Measurements from ENCODE around the gene RNF126. TPM values are rescaled to one million over a fixed set of nuclear protein-coding genes. Genes with fewer than 3 reads are reported as not detected.

The RNF126 gene
- total and polyA plus RNA-seq, 2 of the 4 experiments (the other 2 are of a cell fraction): 7.0 to 27.4 TPM

DNA sequence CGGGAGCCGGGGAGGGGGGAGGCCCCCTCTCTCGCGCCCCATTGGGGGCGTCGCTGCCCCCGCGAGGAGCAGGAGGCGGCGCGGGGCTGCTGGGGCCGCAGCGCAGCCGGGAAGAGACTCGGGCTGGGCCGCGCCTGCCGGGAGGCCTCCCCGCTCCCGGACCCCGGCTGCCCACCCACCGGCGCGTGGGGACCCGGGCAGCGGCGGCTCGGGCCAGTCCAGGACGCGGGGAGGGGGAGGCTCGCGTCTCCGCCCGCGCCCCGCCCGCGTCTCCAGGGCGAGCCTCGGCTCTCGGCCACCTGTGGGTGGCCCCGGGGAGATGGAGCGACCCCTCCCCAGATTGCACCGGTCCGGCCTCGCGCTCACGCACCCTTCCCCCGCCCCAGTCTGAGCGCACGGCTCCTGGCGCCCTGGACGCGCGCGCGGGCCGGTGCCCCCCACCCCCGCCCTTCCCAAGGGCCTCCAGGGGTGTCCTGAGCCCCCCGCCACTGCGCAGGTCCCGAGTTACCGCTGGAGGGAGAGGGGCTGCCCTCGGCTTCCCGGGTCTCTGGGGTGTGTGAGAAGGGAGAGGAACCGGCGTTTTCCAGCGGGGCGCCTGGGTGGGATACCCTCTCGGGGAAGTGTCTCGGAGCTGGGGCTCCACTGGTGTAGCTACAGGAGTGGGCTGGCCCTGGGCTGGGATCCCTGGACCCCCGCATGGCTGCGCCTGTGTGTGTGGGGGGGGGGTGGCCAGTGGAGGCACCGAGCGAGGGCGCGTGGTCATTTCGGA, 46.4 kb upstream of the RNF126 start:
- H3K9me1 ChIP-seq (ENCODE audit: insufficient read depth, low read length): no peaks in the 10 kb centered on the region
- peak overlapping the region; percentile 65 for H2AK9ac ChIP-seq (replicated peaks; ENCODE audit: low read depth, low read length, poor library complexity)
- ChIA-PET CTCF (no interaction called here), POLR2A (ENCODE audit: unreplicated experiment) (no interaction called here)
- no peak overlapping the region for H4K91ac ChIP-seq (ENCODE audit: insufficient read depth, low read depth, low read length)
- no peak overlapping the region for H2BK20ac ChIP-seq (ENCODE audit: low read depth, low read length)
- H3K14ac ChIP-seq (replicated peaks; ENCODE audit: low read depth, low read length): no peak overlapping the region
- H3K9ac ChIP-seq (ENCODE audit: low read depth, low read length): peak overlapping the region; percentile 70
- no peak overlapping the region for H2BK5ac ChIP-seq (ENCODE audit: low read depth, low read length, poor library complexity, severe bottlenecking)
- peak; percentile 41 for ATAC-seq (ENCODE audit: low read depth)
- no peak overlapping the region for H3K4ac ChIP-seq (ENCODE audit: low read depth, low read length)
- BruUV-seq (replicated peaks): no TSS peak
- dilution Hi-C loops (cut with HindIII; ENCODE audit: low sequenced_read_pairs, unreplicated experiment): no loop called here
- H3K36me3 ChIP-seq (ENCODE audit: control insufficient read depth, insufficient read depth, low read length): no peaks in the 10 kb centered on the region
- H3K27me3 ChIP-seq (ENCODE audit: control insufficient read depth, insufficient read depth, low read length): no peaks in the 10 kb centered on the region; the same call in 1 of the 2 replicates
- no peak for DNase-seq
- no peaks in the 10 kb centered on the region for H3K9me3 ChIP-seq (ENCODE audit: control insufficient read depth, insufficient read depth, low read length)
- H3K18ac ChIP-seq (ENCODE audit: low read depth, low read length): no peak overlapping the region
- no peak overlapping the region for H2BK15ac ChIP-seq (ENCODE audit: low read depth, low read length)
- H2AFZ ChIP-seq (replicated peaks; ENCODE audit: low read length, poor library complexity): peak overlapping the region; percentile 70
- H3K56ac ChIP-seq (ENCODE audit: extremely low read depth, insufficient read depth, low read length): no peak overlapping the region
- intact Hi-C loops (cut with micrococcal nuclease): no loop called here
- H3K23ac ChIP-seq (ENCODE audit: low read depth, low read length): no peak overlapping the region
- 1% methylated on average over 37 of the region's 78 CpGs; no CpG with 5 or more reads in 1 of the 2 experiments for WGBS, 2 experiments (ENCODE audit: extremely low coverage in 2 of 2, insufficient read length in 1 of 2)
- H3K4me2 ChIP-seq (ENCODE audit: low read depth, low read length): peak overlapping the region; percentile 68
- peaks cover 8% of the 10 kb centered on the region; the same call in 1 of the 2 replicates for H3K4me1 ChIP-seq (ENCODE audit: control insufficient read depth, insufficient read depth, low read length)
- H3K27ac ChIP-seq (ENCODE audit: insufficient read depth, low read length): no peak overlapping the region; the same call in 1 of the 2 replicates
- in situ Hi-C loops (cut with MboI; ENCODE audit: low sequenced_read_pairs): no loop called here
- no peak overlapping the region for H4K5ac ChIP-seq (ENCODE audit: low read depth, low read length)
- H4K20me1 ChIP-seq (ENCODE audit: insufficient read depth, low read length): no peaks in the 10 kb centered on the region; the same call in 1 of the 2 replicates
- peak; percentile 69; the same call in 1 of the 2 replicates for TF ChIP-seq MAZ (IDR thresholded peaks at IDR 0.05; ENCODE audit: borderline replicate concordance, low read depth, low read length)
- no peak for TF ChIP-seq RCOR1 (IDR thresholded peaks at IDR 0.05; ENCODE audit: insufficient replicate concordance, low read length)
- TF ChIP-seq, protein P1, sequence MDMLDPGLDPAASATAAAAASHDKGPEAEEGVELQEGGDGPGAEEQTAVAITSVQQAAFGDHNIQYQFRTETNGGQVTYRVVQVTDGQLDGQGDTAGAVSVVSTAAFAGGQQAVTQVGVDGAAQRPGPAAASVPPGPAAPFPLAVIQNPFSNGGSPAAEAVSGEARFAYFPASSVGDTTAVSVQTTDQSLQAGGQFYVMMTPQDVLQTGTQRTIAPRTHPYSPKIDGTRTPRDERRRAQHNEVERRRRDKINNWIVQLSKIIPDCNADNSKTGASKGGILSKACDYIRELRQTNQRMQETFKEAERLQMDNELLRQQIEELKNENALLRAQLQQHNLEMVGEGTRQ (IDR thresholded peaks at IDR 0.05; ENCODE audit: low read depth, low read length): no peak
- TF ChIP-seq CEBPB (IDR thresholded peaks at IDR 0.05; ENCODE audit: low read depth, low read length): no peak
- no peak overlapping the region for H4K8ac ChIP-seq (ENCODE audit: low read depth in 2 of 2, low read length in 2 of 2)
- H2AK5ac ChIP-seq (ENCODE audit: low read depth, low read length): no peak overlapping the region
- H3K4me3 ChIP-seq (ENCODE audit: insufficient read depth, low read depth, low read length): peak overlapping the region; percentile 95
- no peaks in the 10 kb centered on the region for H3K79me1 ChIP-seq (ENCODE audit: low read depth in 1 of 2, low read length in 2 of 2)
- no peak overlapping the region for H2BK120ac ChIP-seq (ENCODE audit: low read depth, low read length)
